Suprapubic skin (tissue), 4 donors: ENCODE results near the gene CYP2J2.

Experiments used
- CTCF ChIP-seq, 2 donors: fragments of 200-600 bp in 1 of 2; fragments of 450-650 bp in 1 of 2; sonication (generic) in 1 of 2; IDR thresholded peaks; one replicate each; pipeline ENCODE4 v1.5.1; 2016 to 2019; ENCODE audit warnings: antibody characterized with exemption in 2 of 2, mild to moderate bottlenecking in 1 of 2, moderate library complexity in 1 of 2
- EP300 ChIP-seq: sonication (generic); formaldehyde crosslinking; IDR thresholded peaks from one replicate; pipeline ENCODE4 v1.6.1; 2017; ENCODE audit warnings: antibody characterized with exemption
- POLR2A ChIP-seq, 2 donors: fragments of 450-650 bp; IDR thresholded peaks; one replicate each; pipeline ENCODE4 v1.6.1; 2017; ENCODE audit warnings: antibody characterized with exemption in 2 of 2, mild to moderate bottlenecking in 2 of 2, moderate library complexity in 2 of 2
- POLR2AphosphoS5 ChIP-seq, 3 donors: sonication (generic); formaldehyde crosslinking; IDR thresholded peaks; one replicate each; pipeline ENCODE4 v1.6.1; 2017; ENCODE audit warnings: antibody characterized with exemption in 3 of 3

- no peak for TF ChIP-seq POLR2A (IDR thresholded peaks at IDR 0.05)
- TF ChIP-seq CTCF (IDR thresholded peaks at IDR 0.05) = no peak
- TF ChIP-seq POLR2AphosphoS5 (IDR thresholded peaks at IDR 0.05) = no peak
- no peak for TF ChIP-seq EP300
Observed at GRCh38 chr1:59846209-59846894, 80.2 kb downstream of the CYP2J2 start.
